ENCODE measurements around the gene ST3GAL4.
"Not testable (repeated sequence)": the region's sequence is repeated elsewhere in the genome, so short reads cannot be mapped to it uniquely, and the experiment has no call there.

Gene ST3GAL4

DNA sequence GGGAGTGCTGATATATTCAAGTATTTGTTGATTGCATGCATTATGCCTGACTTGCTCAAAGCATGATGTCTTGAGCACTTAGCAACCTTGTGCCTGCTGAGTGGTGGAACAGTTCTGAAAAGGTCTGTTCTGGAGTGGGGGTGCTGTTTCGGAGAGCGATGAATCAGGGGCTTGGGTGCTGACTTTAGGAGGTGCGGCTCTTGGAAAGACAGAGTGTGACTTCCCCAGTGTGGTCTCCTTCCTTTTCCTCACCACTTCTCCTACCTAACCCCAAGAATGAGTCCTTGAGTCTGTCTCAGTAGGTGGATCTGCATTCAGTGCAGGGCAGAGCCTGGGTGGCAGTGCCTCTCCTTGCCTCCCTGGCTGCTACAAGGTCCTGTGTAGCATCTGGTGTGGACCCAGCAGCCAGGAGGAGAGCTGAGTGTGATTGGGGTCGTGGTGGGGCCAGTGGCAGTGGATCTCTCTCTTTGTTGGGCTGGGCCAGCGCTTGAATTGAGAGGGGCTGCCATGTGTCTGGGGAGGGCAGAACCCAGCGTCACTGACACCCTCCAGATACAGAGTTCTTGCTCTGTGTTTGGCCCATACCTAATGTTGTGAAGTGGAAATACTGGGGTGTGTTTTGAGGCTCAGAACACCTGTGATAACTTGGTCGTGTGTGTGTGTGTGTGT lies 35.9 kb downstream of the ST3GAL4 start:
- no peak for DNase-seq

- no peak for DNase-seq
Observed at GRCh38 chr11:126391970-126392632, 36.6 kb downstream of the ST3GAL4 start.

- no peak for DNase-seq
Observed at GRCh38 chr11:126392633-126393013, 37.1 kb downstream of the ST3GAL4 start.

DNA sequence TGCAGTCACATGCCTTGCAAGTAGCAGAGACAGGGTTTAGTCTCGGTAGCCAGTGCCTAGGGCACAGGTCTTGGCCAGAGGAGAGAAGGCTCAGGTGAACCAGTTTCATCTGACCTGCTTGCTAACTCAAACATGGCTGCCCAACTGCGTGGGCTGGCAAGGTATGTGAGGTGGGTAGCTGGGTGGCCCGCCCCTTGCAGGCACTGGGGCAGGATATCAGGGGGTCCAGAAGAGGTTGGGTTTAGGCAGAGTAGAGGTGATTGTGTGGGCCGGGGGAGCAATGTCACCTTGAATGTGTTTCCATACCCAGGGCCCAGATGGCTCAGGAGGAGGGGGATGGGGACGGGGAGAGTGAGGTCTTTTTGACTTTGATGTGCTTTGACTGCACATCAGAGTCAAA lies 37.7 kb downstream of the ST3GAL4 start:
- DNase-seq = no peak

DNA sequence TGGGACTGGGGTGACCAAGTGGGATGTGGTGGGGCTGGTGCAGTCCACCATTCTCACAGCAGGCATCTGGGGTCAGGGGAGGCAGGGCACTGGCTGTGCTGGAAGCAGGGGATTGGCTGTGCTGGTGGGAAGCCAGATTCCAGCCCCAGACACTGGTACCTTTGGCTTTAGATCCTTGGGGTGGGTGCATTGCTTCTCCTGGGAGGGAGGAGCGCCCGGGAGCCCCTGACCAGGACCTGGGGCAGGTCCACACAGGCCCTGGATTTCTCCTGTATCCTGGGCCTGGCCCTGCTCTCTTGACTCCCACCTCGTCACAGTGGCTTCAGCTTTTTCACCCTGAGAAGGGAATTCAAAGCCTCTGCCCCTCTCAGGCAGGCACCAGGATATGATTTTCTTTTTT lies 38.5 kb downstream of the ST3GAL4 start:
- no peak for DNase-seq

- not testable (repeated sequence) for DNase-seq
Observed at GRCh38 chr11:126394634-126395072, 39.2 kb downstream of the ST3GAL4 start.

GRCh38 chr11:126395784-126396183 lies 40.3 kb downstream of the ST3GAL4 start:
- DNase-seq = not testable (repeated sequence)

DNA sequence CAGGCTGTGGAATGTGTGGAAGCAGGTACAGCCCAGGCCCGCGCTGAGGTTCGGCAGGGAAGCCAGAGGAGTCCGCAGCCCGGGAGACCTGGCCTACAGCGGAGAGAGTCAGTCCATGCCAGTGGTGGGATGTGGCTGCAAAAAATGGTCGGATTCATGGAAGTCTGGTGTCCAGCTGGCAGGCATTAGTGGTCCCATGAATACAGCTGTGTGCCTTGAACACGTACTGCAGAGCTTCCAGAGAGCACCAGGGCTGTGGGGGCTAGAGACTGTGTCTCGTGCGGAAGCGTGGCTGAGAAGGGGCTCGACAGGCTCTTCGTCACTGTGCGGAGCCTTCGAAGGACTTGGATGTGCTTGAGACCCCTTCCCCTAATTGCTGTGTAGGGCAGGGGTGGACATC lies 40.8 kb downstream of the ST3GAL4 start:
- DNase-seq = not testable (repeated sequence)

GRCh38 chr11:126396965-126397364 lies 41.5 kb downstream of the ST3GAL4 start:
- DNase-seq = no peak

GRCh38 chr11:126398296-126398695 lies 42.8 kb downstream of the ST3GAL4 start:
- no peak for DNase-seq

DNA sequence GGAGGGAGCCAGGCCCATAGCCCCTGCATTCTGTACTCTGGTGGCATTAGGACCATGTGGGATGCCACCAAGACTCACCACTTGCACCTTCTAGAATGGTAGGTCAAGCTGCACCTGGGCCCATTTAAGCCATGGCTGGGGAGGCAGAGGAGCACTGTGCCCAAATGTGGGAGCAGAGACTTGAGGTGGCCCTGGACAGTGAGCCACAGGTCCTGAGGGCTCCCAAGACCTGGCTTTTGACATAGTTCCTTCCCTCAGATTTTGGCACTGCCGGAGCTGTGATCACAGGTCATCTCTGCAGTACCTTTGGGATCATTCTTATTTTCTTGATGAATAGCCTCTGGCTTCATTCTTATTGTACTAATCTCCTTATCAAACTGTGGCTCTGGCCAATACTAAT lies 43.2 kb downstream of the ST3GAL4 start:
- no peak for DNase-seq

- DNase-seq = no peak
Observed at GRCh38 chr11:126400019-126400418, 44.5 kb downstream of the ST3GAL4 start.

DNA sequence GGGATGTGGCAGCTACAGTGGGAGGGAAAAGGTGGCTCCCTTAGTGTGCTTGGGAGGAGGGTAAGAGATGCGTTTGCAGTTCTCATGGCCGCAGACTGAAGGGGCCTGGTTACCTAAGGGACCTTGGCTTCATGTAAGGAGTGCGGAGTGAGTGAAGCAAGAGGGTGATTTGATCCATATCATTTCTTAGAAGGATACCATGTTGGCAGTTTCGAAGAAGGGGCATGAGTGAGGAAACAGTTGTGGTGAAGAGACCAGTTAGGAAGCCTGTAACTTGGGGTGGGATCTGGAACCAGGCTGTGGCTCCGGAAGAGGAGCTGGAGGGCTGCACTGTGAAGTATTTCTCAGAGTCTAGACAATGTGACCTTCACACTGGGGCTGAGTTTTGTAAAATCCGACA lies 45.0 kb downstream of the ST3GAL4 start:
- no peak for DNase-seq

DNA sequence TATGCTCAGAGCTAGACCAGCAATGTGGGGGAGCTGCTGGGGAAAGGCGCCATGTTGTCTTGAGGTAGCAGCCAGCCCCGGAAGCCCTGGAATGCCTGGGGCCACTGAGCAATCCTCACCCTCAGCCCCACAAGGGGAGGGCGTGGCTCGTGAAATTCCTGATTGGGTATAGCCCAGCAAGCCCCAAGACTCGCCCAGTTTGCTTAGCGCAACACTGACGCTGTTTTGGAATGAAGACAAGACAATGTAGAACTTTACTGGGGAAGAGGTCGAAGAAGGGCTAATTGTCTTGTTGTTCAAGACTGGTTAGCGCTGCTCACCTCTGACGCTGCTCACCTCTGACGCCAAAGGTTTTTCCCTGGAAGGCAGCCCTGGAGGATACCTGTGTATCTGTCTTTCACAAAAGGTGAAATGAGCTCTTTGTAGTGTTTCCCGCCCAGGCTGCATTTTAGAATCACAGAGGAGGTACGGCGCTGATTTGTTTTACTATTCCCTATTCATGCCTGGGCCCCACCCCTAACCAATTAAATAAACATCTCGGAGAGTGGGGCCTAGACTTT lies 47.6 kb downstream of the ST3GAL4 start:
- no peak for DNase-seq

DNA sequence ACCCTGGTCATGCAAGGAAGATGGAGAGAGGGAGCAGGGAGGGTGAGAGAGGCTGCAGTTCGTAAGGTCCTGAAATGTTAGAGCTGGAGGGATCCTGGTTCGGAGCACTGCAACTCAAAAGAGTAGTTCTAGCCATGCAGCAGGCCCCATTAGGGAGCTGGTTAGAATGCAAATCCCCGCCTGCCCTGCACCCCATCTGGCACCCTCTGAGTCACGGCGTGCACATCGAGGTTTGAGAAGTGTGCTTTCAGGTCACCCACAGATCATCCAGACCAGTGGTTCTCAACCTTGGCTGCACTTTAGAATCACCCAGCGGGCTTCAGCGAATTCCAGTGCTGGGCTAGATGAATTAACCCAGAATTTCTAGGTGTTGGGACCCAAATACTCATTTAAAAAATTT lies 48.2 kb downstream of the ST3GAL4 start:
- DNase-seq = no peak

GRCh38 chr11:126404367-126404766 lies 48.9 kb downstream of the ST3GAL4 start:
- DNase-seq = no peak

GRCh38 chr11:126405374-126405773 lies 49.9 kb downstream of the ST3GAL4 start:
- no peak for DNase-seq

DNA sequence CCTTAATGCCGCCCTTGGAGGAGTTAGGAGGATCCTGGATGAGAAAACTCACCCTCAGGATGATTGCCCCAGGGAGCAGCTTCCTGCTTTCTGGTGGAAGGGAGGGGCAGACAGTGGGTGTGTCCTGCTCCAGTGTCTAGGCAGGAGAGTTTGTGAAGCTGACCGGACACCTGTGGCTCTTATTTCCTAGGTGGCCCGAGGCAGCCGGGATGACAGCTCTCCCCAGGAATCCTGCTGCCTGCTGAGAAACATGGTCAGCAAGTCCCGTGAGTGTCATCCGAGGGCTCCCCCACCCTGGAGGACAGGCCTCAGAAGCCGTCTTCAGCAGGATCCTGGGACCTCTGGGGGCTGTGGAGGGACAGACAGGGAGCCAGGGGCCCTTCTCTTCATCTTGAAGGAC lies 50.4 kb downstream of the ST3GAL4 start:
- no peak for DNase-seq

DNA sequence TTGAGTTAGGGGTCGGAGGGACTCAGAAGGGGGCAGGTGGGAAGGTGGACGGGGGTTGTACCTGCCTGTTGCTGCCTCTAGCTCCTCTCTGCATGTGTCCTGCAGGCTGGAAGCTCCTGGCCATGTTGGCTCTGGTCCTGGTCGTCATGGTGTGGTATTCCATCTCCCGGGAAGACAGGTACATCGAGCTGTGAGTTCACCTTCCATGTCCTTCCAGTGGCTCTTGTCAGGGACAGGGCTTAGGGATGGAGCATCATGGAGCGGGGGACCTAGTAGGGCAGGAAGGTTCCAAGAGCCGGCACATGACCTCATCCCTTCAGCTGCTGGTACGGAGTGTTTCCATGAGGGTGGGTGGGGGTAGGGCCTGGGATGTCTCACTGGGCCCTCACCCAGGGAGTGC lies 50.9 kb downstream of the ST3GAL4 start:
- no peak for DNase-seq

DNA sequence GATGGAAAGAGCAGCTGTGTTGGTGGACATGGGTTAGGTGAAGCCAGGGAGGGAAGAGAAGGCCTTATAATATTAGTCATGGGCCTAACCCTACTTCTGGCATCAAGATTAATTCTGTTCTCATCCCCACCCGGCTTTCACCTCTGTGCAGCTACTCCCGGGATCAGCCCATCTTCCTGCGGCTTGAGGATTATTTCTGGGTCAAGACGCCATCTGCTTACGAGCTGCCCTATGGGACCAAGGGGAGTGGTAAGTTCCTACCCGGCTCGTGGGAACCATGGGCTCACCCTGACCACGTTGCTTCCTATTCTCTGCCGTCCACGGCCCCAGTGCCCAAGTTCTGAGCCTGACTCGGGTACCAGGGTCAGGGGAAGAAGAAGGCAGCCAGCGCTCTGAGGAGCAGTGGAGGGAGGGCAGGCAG lies 51.6 kb downstream of the ST3GAL4 start:
- DNase-seq = no peak

GRCh38 chr11:126407682-126408288 lies 52.3 kb downstream of the ST3GAL4 start:
- no peak for DNase-seq

- no peak for DNase-seq
Observed at GRCh38 chr11:126408496-126408895, 53.0 kb downstream of the ST3GAL4 start.

GRCh38 chr11:126408901-126409619 lies 53.6 kb downstream of the ST3GAL4 start:
- DNase-seq = no peak

Data from activated CD8-positive, alpha-beta memory T cell treated with anti-CD3 and anti-CD28 coated beads, Interleukin-2, amount 50 U/mL, for 48 hours (primary cell).